ENCODE results near the gene IMMP1L.

DNA sequence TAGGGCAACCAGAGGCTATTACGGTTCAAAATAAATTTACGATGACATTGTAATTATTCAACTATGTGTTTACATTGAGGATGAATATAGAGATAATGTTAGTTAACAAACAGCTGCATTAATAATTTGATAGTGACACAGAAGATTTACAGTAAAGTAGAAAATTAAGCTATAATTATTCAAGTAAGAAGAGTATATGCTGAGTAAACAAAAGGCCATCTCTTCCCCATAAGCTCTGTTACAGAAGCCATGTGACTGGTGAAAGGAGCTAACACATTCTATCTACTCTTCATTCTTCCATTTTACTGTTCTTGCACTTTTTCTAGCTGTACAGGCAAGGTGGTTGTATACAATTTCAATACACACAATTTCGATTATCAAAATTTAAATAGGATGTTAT, 54.2 kb downstream of the IMMP1L start:
- no peak for TF ChIP-seq POLR2A (IDR thresholded peaks at IDR 0.05)
- TF ChIP-seq, protein P1, sequence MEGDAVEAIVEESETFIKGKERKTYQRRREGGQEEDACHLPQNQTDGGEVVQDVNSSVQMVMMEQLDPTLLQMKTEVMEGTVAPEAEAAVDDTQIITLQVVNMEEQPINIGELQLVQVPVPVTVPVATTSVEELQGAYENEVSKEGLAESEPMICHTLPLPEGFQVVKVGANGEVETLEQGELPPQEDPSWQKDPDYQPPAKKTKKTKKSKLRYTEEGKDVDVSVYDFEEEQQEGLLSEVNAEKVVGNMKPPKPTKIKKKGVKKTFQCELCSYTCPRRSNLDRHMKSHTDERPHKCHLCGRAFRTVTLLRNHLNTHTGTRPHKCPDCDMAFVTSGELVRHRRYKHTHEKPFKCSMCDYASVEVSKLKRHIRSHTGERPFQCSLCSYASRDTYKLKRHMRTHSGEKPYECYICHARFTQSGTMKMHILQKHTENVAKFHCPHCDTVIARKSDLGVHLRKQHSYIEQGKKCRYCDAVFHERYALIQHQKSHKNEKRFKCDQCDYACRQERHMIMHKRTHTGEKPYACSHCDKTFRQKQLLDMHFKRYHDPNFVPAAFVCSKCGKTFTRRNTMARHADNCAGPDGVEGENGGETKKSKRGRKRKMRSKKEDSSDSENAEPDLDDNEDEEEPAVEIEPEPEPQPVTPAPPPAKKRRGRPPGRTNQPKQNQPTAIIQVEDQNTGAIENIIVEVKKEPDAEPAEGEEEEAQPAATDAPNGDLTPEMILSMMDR (IDR thresholded peaks at IDR 0.05), result no peak
